NCI-H187 (cell line): ENCODE measurements around the gene TRMT2A.

ENCODE experiments used
- DNase-seq, 2 experiments: peaks; one replicate each; lab custom pipeline; 2025; lab: John Stamatoyannopoulos, UW

TRMT2A gene

GRCh38 chr22:20102203-20102780 lies 14.7 kb downstream of the TRMT2A start:
- no peak for DNase-seq

GRCh38 chr22:20101638-20102037 lies 15.4 kb downstream of the TRMT2A start:
- DNase-seq, result no peak

- no peak for DNase-seq
Observed at GRCh38 chr22:20099099-20099711, 17.8 kb downstream of the TRMT2A start.

- DNase-seq, result no peak
Observed at GRCh38 chr22:20096574-20097420, 20.2 kb downstream of the TRMT2A start.

- no peak for DNase-seq
Observed at GRCh38 chr22:20095521-20095920, 21.5 kb downstream of the TRMT2A start.

- no peak for DNase-seq
Observed at GRCh38 chr22:20094197-20094807, 22.7 kb downstream of the TRMT2A start.

GRCh38 chr22:20093418-20094196 lies 23.4 kb downstream of the TRMT2A start:
- DNase-seq, result no peak

GRCh38 chr22:20092477-20092854 lies 24.6 kb downstream of the TRMT2A start:
- no peak for DNase-seq

GRCh38 chr22:20091690-20092476 lies 25.1 kb downstream of the TRMT2A start:
- no peak for DNase-seq

- no peak for DNase-seq
Observed at GRCh38 chr22:20090730-20091240, 26.2 kb downstream of the TRMT2A start.

GRCh38 chr22:20089977-20090729 lies 26.9 kb downstream of the TRMT2A start:
- DNase-seq, result no peak

- no peak for DNase-seq
Observed at GRCh38 chr22:20089226-20089976, 27.6 kb downstream of the TRMT2A start.

GRCh38 chr22:20088263-20088648 lies 28.8 kb downstream of the TRMT2A start:
- no peak for DNase-seq

GRCh38 chr22:20087319-20088262 lies 29.4 kb downstream of the TRMT2A start:
- DNase-seq, result no peak

GRCh38 chr22:20086763-20087162 lies 30.3 kb downstream of the TRMT2A start:
- no peak for DNase-seq

GRCh38 chr22:20086101-20086599 lies 30.9 kb downstream of the TRMT2A start:
- DNase-seq, result no peak

- no peak for DNase-seq
Observed at GRCh38 chr22:20085651-20086050, 31.4 kb downstream of the TRMT2A start.
